Keratinocyte (primary cell): ENCODE data around the gene CELF6. TPM values are rescaled to one million over a fixed set of nuclear protein-coding genes. Genes with fewer than 3 reads are reported as not detected.

Experiments used
- DNase-seq: peaks from one replicate; pipeline ENCODE4 v3.0.0-alpha.2; 2011; ENCODE audit warnings: low read depth, missing footprints, low spot score
- FAIRE-seq: peaks from 2 replicates; lab custom pipeline; 2011; peaks lifted over from hg19 to GRCh38; lab: Jason Lieb, UNC
- H2AFZ ChIP-seq: 2 replicates; pipeline ENCODE4 v1.6.0; 2012; ENCODE audit warnings: low read length, control low read depth, inconsistent platforms; ENCODE audit not compliant: control insufficient read depth
- H3K27ac ChIP-seq: 2 replicates; pipeline ENCODE4 v1.5.1; 2011; ENCODE audit warnings: low read length; ENCODE audit not compliant: control insufficient read depth, insufficient read depth
- H3K27me3 ChIP-seq: 3 replicates; pipeline ENCODE4 v1.6.0; 2011; ENCODE audit warnings: low read length; ENCODE audit not compliant: control insufficient read depth, insufficient read depth; ENCODE audit errors: extremely low read depth
- H3K36me3 ChIP-seq, 2 experiments: 2 replicates in 1 of 2; 3 replicates in 1 of 2; pipeline ENCODE4 v1.5.1; 2011; ENCODE audit warnings: low read length in 2 of 2, mild to moderate bottlenecking in 1 of 2; ENCODE audit not compliant: control insufficient read depth in 2 of 2, insufficient read depth in 2 of 2; ENCODE audit errors: extremely low read depth in 1 of 2
- H3K4me1 ChIP-seq: 3 replicates; pipeline ENCODE4 v1.5.1; 2011; ENCODE audit warnings: low read length; ENCODE audit not compliant: control insufficient read depth, insufficient read depth; ENCODE audit errors: extremely low read depth
- H3K4me2 ChIP-seq: 3 replicates; pipeline ENCODE4 v1.6.0; 2011; ENCODE audit warnings: low read depth, low read length; ENCODE audit not compliant: control insufficient read depth, insufficient read depth; ENCODE audit errors: extremely low read depth
- H3K4me3 ChIP-seq, 3 experiments: fragments of 200-600 bp in 1 of 3; sonication (generic) in 1 of 3; 2 replicates in 2 of 3; 3 replicates in 1 of 3; pipeline ENCODE4 v1.5.1; 2011 to 2016; ENCODE audit warnings: low read length in 3 of 3, mild to moderate bottlenecking in 3 of 3, control low read depth in 2 of 3, inconsistent platforms in 1 of 3, low read depth in 1 of 3, mixed read lengths in 1 of 3, mixed run types in 1 of 3, moderate library complexity in 1 of 3; ENCODE audit not compliant: control insufficient read depth in 2 of 3, insufficient read depth in 2 of 3; ENCODE audit errors: extremely low read depth in 1 of 3
- H3K79me2 ChIP-seq: 2 replicates; pipeline ENCODE4 v1.6.0; 2012; ENCODE audit warnings: low read length; ENCODE audit not compliant: control insufficient read depth, insufficient read depth
- H3K9ac ChIP-seq: 3 replicates; pipeline ENCODE4 v1.6.0; 2011; ENCODE audit warnings: low read length; ENCODE audit not compliant: control insufficient read depth, insufficient read depth; ENCODE audit errors: extremely low read depth
- H3K9me1 ChIP-seq: 3 replicates; pipeline ENCODE4 v1.6.0; 2011; ENCODE audit warnings: low read length; ENCODE audit not compliant: control insufficient read depth, insufficient read depth; ENCODE audit errors: extremely low read depth
- H3K9me3 ChIP-seq: 2 replicates; pipeline ENCODE4 v1.5.1; 2012; ENCODE audit warnings: low read depth, low read length; ENCODE audit not compliant: control insufficient read depth
- H4K20me1 ChIP-seq: 3 replicates; pipeline ENCODE4 v1.6.0; 2011; ENCODE audit warnings: low read length; ENCODE audit not compliant: control insufficient read depth, insufficient read depth; ENCODE audit errors: extremely low read depth
- CTCF ChIP-seq, 3 experiments: IDR thresholded peaks in 1 of 3; conservative IDR thresholded peaks in 1 of 3; optimal IDR thresholded peaks in 1 of 3; 2 replicates in 2 of 3; 3 replicates in 1 of 3; pipeline versions ENCODE3 to v1.5.1; 2011; ENCODE audit warnings: low read length in 3 of 3, mild to moderate bottlenecking in 3 of 3, moderate library complexity in 2 of 3, control low read depth in 1 of 3, inconsistent platforms in 1 of 3; ENCODE audit not compliant: insufficient read depth in 2 of 3; ENCODE audit errors: extremely low read depth in 1 of 3
- EZH2 ChIP-seq: IDR thresholded peaks from one replicate; pipeline ENCODE4 v1.6.1; 2012; ENCODE audit warnings: inconsistent platforms, mild to moderate bottlenecking, low read length, moderate library complexity
- dilution Hi-C: fragments of 300-500 bp; cut with MboI; formaldehyde crosslinking; loops from one replicate; pipeline ENCODE4 v1.7.0; 2020; ENCODE audit warnings: low sequenced_read_pairs; ENCODE audit not compliant: extremely low pct_ligation_motif_present
- polyA plus RNA-seq, 5 experiments: library from polyadenylated mRNA; depleted of rRNA in 3 of 5; stranded (reverse) in 3 of 5; stranded (forward) in 1 of 5; unstranded in 1 of 5; fragments of >200 nt; gene quantifications; 1 replicate in 1 of 5; 2 replicates in 3 of 5; 3 replicates in 1 of 5; pipeline versions ENCODE4 v1.2.1 to v1.2.3, GENCODE V29; 2011 to 2012; ENCODE audit warnings: missing spikeins in 2 of 5, low read depth in 1 of 5, low replicate concordance in 1 of 5

The CELF6 gene
- polyA plus RNA-seq, 1 donor (not counting 4 experiments of a cell fraction or from before 2014, with no cell fraction given), result 0.04 TPM

GRCh38 chr15:72315706-72316370, 4.1 kb downstream of the CELF6 start:
- Histone ChIP-seq H3K4me1 (peaks cover 6% of the 10 kb centered on the region), H3K4me3 (no peak overlapping the region), H3K4me2 (no peak overlapping the region), H3K9ac (no peak overlapping the region), H3K79me2 (no peaks in the 10 kb centered on the region), H3K9me3 (no peaks in the 10 kb centered on the region), H2AFZ (no peak overlapping the region), H3K27ac (no peak overlapping the region), H3K36me3 (no peaks in the 10 kb centered on the region), H3K9me1 (no peaks in the 10 kb centered on the region), H3K27me3 (peaks cover 12% of the 10 kb centered on the region), H4K20me1 (no peaks in the 10 kb centered on the region)
- TF ChIP-seq CTCF (optimal IDR thresholded peaks at IDR 0.05 in 1 of 3, IDR thresholded peaks at IDR 0.05 in 1 of 3, conservative IDR thresholded peaks at IDR 0.05 in 1 of 3; ENCODE audit: extremely low read depth in 1 of 3, insufficient read depth in 2 of 3, low read length in 3 of 3) (no peak), EZH2 (no peak)
- no peak for FAIRE-seq
- dilution Hi-C loops, result no loop called here
- DNase-seq, result no peak

GRCh38 chr15:72313881-72314280, 6.1 kb downstream of the CELF6 start:
- Histone ChIP-seq H3K79me2 (no peaks in the 10 kb centered on the region), H4K20me1 (no peaks in the 10 kb centered on the region), H3K36me3 (no peaks in the 10 kb centered on the region), H3K27ac (no peak overlapping the region), H3K9ac (no peak overlapping the region), H3K4me2 (no peak overlapping the region), H3K27me3 (peaks cover 9% of the 10 kb centered on the region), H3K4me3 (no peak overlapping the region), H3K9me3 (no peaks in the 10 kb centered on the region), H3K9me1 (no peaks in the 10 kb centered on the region), H3K4me1 (no peaks in the 10 kb centered on the region), H2AFZ (no peak overlapping the region)
- DNase-seq (no peak), FAIRE-seq (no peak)
- no peak for TF ChIP-seq CTCF (optimal IDR thresholded peaks at IDR 0.05 in 1 of 3, IDR thresholded peaks at IDR 0.05 in 1 of 3, conservative IDR thresholded peaks at IDR 0.05 in 1 of 3; ENCODE audit: extremely low read depth in 1 of 3, insufficient read depth in 2 of 3, low read length in 3 of 3)
- no peak for TF ChIP-seq EZH2
- dilution Hi-C loops, result no loop called here
